ENCODE measurements around the gene SYNGAP1.

The SYNGAP1 gene

DNA sequence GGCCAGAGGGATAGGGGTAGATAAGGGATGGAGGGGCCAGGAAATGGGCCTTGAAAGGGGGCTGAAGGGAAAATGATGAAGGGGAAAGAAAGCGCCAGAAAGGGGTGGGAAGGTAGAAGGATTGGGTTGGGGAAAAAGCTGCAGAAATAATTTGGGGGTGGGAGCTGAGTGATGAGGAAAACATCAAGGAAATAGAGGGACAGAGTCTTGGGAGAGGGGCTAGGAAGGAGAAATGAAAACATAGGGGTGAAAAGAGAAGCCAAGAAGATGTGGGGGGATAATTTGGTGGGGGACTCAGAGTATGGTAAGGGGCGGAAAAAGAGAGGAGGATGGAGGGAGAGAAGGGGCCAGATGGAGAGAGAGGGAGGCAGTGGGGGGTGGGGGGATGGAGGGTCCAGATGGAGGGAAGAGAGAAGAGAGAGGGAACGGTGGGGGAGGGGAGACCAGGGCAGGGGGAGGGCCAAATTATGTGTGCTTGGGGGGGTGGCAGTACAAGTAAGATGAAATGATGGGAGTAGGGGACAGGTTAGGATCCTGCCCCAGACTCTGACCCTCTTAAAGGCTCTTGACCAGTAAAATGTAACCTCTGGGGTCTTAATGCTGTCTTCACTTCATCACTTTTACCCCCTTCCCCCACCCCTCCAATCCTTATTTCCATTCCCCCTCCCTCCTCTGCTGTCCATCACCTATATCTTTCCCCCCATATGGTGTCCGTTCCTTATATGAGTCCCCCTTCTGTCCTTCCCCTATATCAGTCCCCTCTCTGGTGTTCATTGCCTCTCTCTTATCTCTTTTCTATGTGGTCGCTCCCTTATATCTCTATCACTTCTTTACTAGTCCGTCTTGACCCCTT, 852 bp downstream of the SYNGAP1 start:
- no peak for DNase-seq (ENCODE audit: low read depth in 4 of 4, low spot score in 1 of 4)

DNA sequence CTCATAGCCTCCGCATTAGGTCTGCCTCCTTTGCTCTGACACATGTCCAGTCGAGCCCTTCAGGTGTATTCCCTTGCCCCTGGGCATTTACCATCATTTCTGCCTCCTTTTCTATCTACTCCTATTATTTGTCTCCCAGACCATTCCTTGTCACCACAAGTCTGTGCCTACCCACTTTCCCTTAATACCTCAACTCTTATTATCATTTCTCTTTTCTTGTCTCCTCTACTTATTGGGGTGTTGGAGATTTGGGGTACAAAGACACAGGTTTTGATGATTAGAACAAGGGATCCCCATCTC, 1.4 kb downstream of the SYNGAP1 start:
- DNase-seq (ENCODE audit: low read depth in 4 of 4, low spot score in 1 of 4): no peak

DNA sequence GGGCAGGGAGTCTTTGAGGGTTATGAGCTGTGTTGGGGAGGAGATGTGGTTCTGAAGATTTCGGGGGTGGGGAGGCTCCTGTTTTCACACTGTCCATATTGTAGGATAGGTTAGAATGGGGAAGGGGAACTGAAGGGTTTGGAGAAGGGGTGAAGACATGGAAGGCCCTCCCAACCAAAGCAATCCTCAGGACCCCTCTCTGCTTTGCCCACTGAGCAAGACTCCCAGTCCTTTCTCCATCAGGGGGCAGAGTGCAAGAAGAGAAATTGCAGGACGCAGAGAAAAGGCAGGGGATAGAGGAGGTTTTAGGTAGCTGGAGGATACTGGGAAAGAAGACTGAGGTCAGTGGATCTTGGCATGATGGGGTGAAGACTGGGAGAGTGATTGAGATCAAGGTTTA, 3.9 kb downstream of the SYNGAP1 start:
- no peak for DNase-seq (ENCODE audit: low read depth in 4 of 4, low spot score in 1 of 4)

DNA sequence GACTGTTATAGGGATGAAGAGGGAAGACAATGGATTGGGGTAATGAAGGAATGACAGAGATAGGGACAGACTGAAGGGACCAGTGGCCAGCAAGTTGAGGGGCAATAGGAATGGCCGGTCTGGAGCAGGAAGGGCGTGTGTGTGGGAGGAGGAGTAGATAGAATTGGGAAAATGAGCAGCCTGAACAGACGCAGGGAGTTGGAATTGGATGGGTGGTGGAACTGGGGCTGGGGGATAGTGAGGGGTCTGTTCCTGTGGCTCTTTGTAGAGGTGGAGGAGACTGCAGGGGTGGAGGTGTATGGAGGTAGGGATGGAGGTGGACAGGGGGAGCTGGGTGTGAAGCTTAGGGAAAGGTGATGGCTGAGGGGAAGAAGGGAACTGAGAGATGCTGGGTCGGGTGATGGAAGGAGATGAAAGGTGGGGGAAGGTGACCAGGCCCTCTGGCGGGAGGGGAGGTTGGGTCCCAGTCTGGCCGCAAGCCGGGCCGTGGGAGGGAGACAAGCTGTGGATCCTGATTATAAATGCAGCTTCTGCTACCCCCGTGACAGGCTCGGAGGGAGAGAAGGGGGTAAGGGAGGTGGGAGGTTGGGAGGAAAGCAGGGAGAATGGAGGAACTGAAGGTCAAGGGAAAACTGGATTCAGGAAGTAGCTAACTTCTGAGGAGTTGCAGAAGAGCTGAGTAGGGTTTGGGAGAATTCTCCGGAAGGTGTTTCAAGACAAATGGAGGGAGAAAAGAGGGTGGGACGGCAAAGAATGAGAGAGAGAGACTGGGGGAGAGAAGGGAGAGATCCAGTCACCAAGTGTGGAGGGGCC, 5.2 kb downstream of the SYNGAP1 start:
- DNase-seq (ENCODE audit: low read depth in 4 of 4, low spot score in 1 of 4): no peak

DNA sequence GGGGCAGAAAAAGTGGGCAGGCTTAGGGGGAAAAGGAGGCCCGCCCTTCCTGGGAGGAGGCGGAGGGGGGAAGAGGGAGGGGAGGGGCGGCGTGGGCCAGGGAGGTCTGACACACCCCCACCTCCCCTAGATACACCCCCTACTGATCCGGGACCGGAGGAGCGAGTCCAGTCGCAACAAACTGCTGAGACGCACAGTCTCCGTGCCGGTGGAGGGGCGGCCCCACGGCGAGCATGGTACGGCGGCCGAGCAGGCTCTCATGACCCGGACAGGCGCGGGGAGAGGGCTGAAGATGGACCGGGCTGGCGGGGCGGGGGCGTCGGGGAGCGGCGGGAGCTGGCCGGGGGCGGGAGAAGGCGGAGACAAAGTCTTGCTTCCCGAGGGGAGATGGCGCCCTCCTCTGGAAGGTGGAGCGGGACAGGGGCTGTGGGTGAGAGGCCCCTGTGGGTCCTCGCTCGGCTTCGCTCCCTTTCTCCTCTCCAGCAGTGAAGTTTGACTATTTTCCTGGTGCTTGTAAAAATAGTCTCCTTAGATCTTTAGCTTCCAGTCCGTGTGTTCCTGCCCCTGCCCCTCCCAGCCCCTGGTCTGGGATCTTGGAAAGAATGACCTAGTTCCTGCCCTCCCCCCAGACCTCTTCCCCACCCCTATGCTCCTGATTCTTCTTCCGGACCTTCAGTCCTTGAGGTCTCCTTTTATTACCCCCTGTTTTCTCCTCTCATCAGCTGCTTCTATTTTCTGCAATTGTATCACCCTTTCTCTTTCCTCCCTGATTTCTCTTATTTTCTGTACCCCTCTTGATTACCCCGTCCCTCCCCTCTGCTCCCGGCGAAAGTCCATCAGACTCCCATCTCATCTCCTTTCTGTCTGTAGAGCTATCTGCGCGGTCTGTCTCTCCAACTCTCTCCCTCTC, 6.1 kb downstream of the SYNGAP1 start:
- peak in 2 of 4 experiments; percentile 63 to 86 for DNase-seq (ENCODE audit: low read depth in 4 of 4, low spot score in 1 of 4)

DNA sequence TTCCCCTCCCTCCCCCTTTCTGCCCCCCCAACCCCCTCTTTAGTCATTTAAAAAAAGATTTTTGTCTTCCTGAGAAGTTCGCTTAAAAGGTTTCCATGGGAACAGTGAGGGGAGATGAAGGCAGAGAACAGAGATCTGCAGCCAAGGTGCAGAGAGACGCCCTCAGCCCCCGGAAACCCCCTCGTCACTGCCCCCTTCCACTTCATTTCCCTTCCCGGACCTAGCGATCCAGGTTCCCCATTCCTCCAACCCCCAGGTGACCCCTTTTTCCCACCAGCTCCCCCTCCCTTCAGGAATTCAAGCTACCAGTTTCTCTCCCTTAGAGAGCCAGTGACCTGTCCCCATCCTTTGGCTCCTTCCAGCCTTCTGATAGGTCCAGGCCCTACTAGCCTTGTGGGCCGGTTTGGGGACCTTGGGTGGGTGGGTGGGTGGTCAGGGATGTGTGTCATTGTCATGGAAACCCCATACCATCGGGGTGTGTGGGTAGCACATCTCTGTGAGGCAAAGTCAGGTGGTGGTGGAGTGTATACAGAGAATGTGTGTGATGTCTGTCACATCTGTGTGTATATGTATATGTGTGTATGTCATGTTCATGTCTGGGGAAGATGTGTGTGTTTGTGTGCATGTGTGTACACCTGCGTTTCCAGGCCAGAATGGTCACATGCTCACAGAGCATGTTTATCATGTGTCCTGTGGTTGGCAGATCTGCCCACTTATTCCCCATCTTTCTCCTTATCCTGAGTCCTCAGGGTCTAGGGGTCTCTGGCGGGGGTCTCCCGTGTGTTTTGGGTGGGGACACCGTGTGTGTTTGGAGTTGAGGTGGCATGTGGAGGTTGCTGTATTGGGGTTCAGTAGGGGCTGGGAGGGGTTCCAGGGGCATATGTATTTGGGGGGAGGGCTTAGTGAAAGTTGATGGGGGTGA, 7.0 kb downstream of the SYNGAP1 start:
- no peak for DNase-seq (ENCODE audit: low read depth in 4 of 4, low spot score in 1 of 4)

DNA sequence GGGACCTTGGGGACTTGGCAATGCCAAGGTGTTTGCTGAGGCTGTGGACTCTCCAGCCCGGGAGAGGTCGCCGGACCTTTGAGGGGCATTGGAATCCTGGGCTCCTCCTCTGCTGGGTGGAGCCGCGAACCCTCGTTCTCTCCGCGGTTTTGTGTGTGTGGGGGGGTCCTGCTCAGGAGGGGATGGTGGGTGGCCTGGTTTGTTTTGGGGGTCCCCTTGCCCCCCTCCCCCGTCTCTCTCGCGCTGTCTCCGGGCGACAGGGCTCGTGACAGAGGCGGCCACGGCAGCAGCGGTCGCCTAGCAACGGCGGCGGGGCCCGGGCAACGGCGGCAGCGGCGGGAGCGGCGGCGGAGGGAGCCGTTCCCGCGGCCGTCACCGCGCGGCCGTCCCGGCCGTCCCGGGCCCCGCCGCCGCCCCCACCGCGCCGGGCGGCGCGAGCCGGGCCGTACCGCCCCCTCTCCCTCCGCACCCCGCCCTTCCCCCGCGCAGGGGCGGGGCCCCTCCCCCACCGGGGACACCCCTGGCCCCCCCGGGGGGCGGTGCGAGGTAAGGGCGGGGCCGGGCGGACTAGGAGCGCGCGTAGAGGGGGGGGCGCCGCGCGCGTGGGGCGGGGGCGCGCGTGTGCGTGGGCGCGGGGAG, 7.8 kb downstream of the SYNGAP1 start:
- no peak for DNase-seq (ENCODE audit: low read depth in 4 of 4, low spot score in 1 of 4)

DNA sequence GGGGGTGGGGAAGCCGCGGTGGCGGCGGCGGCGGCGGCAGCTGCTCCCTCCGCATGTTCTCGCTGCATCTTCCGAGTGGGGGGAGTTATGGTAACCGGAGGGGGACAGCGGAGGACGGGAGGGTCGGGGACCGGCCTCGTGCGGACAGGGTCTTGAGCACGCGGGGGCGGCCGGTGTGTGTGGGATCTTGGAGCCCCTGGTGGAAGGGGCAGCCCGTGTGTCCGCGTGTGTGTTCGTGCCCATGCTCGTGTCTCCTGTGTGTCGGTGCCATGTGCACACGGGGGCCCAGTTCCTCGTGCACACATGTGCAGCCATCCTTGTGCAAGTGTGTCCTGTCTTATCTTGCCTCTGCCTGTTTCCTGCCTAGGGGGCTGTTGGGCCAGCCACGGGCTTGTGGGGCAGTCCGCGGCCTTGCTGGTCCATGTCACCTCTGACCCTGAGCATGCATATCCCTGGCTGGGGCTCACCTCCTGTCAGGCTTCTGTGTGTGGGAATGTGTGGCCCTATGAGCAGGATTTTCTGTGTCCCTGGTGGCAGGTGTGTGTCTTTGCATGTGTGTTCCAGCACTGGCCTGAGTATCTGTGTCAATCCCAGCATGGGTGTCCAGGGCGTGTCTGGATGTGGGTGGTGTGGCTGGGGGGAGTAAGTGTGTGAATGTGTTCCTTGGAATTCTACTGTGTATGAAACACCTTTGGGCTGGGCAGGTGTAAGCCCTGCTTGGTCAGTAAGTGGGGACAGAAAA, 8.5 kb downstream of the SYNGAP1 start:
- DNase-seq (ENCODE audit: low read depth in 4 of 4, low spot score in 1 of 4): no peak

DNA sequence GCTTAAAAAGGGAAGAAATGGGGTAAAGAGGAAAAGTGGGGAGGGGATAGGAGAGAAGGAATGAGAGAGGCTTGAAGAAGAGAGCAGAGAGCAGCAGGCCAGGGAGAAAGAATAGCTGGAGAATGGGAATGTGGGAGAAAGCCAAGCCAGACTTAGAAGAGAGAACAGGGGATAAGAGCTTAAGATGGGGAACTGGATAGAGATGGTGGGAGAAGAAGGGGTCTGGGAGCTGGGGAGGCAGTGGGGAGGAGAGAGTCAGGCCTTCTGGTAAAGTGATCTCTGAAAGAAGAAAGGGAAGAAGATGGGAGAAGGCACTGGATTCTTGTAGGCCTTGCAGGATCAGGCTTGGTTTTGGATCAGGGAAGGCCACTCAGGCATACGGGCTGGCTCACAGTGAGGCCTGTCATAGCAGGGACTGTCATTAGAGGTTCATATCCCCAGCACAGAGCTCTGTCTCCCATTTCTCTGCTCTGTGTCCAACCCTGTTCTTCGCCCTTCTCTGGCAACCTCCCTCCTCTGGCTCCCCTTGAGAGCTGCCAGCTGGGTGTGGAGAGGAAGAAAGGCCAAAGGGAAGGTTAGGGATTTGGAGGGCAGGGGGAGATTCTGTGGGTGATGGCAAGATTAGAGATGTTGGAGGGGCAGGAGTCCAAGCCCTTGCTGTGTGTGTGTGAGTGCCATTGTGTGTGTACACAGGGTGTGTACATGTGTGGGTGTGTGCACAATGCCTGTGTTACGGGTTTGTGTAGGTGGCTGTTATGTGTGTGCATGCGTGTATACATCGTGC, 9.3 kb downstream of the SYNGAP1 start:
- no peak for DNase-seq (ENCODE audit: low read depth in 4 of 4, low spot score in 1 of 4)

DNA sequence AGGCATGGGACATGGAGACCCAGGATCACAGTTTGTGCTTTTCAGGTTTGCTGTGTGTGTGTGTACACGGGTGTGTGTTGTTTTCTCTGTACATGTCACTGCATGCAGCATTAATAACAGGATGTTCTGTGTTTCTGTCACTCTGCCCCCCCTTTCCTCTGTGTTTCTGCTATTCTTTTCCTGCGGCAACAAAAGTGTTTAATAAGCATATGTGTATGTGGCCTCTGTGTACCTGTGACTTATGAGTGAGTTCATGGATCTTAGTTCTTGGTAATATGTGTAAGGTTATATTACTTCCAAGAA, 9.8 kb downstream of the SYNGAP1 start:
- no peak for DNase-seq (ENCODE audit: low read depth in 4 of 4, low spot score in 1 of 4)

DNA sequence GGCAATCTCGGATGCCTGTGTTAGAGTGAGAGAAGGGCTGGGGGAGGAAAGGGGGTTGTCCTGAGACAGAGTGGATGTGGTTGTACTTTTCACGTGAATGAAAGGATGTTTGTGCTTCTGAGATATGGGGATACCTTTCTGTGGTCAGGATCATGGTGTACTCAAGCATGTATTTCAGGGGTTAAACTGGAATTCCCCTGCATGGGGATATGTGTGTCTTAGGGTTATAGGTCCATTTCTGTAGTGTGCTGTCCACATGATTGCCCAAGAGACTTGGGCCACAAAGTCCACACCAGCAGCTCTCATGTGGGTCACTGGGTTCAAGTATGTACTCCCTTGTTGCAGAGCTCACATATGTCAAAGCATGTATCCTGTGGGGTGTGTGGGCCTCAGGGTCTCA, 10.5 kb downstream of the SYNGAP1 start:
- DNase-seq (ENCODE audit: low read depth in 4 of 4, low spot score in 1 of 4): no peak

DNA sequence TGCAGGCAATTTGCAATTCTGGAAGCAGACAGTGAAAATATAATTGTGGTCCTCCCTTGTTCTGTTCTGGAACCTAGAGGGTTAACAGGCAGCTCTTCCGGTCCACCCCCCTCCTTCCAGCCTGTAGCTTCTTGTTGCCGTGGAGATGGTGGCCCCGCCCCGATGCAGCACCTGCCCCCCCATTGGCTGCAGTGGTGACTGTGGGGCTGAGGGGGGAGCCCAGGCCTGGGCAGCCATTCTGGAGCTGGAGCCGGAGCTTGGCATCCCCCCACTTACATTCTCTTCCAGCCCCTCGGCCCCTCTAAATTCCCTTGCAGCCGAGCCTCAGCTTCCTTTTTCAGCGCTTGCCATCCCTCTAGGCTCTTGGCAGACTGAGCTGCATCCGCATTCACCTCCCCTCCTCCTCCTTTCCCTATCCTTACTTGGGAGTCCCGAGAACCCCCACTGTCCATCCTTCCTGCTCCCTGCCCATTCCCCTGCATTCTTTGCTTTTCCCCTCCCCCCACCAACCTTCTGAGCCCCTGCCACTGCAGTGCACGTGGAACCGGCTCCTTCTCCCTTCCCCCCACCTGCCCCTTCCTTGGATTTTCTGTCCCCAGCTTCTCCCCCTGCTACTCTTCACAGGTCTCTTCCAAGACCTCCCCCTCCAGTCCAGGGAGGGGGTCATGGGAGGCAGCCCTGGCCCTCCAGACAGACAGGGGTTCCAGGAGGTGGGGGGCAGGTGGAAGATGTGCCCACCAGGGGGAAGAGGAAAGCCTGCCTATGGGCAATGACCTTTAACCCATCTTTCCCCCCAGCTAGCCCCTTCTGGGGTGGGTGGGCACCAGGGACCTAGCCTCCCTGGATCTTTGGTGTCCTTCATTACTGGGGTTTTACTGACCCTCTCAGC, 11.4 kb downstream of the SYNGAP1 start:
- DNase-seq (ENCODE audit: low read depth in 4 of 4, low spot score in 1 of 4): peak in 2 of 4 experiments; percentile 69 to 76

DNA sequence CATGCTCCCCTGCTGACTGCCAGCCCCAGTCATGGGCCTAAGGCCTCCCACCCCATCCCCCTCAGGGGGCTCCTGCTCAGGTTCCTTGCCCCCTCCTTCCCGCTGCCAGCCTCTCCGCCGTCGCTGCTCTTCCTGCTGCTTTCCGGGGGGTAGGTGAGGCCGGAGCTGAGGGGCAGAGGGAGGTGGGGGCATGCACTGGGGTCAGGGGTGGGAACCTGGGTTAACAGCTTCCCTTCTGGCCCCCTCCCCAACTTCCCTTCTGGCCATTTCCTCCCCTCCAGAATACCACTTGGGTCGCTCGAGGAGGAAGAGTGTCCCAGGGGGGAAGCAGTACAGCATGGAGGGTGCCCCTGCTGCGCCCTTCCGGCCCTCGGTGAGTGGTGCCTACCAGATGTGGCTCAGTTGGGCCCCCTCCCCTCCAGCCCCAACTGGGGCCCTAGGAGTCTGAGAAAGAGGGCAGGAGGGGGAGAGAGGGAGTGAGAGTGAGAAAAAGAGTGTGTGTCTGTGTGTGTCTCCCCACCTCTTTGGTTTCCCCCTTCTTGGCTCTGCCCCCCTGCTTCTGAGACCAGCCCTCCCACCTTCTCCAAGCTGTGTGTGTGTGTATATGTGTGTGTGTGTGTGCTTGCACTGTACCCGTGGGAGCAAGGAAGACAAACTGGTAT, 12.1 kb downstream of the SYNGAP1 start:
- no peak for DNase-seq (ENCODE audit: low read depth in 4 of 4, low spot score in 1 of 4)

DNA sequence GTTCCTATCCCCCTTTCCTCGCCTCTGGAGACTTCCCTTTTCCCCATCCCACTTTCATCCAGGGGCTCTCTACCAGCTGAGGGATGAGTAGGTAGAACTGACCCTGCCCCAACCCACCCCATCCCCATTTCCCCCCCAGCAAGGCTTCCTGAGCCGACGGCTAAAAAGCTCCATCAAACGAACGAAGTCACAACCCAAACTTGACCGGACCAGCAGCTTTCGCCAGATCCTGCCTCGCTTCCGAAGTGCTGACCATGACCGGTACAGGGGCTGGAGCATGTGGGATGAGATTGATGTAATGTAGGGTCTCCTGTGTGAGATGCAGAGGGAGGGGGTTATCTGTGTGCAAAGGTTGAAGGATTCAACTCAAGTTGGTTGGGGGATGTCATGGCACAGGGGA, 12.7 kb downstream of the SYNGAP1 start:
- no peak for DNase-seq (ENCODE audit: low read depth in 4 of 4, low spot score in 1 of 4)

DNA sequence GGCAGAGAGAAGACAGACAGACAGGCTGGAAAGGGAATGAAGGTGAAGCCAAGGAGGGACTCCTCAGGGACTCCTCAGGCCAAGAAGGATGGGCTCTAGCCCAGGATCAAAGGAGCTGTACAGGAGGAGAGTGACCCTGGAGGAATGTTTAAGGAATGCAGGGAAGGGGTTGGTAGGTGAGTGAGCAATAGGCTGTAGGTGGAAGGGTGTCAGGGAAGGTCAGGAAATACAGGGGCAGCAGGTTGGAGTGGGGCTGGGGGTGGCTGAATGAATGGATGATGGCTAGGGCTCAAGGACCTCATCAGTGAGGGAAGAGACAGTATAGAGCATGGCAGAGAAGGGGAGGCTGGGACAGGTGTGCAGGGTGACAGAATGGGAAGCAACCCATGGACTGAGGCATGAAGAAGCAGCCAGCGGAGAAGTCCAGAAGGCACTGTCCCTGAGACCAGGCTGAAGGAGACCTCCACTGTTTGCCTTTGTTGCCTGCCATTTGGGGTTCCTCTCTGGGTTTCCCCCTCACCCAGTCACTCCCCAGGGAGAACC, 13.2 kb downstream of the SYNGAP1 start:
- DNase-seq (ENCODE audit: low read depth in 4 of 4, low spot score in 1 of 4): no peak

DNA sequence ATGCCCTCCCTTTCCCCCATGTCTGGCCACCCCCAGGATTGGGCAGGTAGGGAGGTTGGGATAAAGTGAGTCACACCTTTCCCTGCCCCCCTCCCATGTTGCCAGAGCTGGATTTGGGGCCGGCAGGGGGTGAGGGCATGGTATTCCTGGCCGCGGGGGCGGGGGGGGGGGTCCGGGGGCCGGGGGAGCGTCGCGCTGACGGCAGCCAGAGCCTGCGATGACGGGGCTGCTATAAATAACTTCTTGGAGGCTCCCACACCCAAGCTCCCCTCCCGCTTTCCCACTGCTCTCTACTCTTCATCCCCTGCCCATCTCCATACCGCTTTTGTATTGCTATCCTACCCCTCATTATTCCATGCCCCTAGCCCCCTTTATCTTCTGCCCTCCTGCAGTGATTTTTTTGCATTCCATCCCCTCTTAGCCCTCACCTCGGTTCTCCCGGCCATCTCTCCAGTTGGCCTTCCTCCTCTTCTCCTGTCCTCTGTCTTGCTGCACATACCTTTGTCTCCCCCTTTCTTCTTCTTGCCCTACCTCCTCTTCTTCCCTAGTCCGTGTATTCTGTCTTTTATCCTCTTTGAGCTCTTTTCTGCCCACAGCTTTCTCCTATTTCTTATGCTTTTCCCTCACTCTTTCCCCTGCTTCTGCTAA, 13.8 kb downstream of the SYNGAP1 start:
- DNase-seq (ENCODE audit: low read depth in 4 of 4, low spot score in 1 of 4): no peak
